IMR-90 (cell line): ENCODE measurements around the gene ELFN2.

Experiments
- CHD1 ChIP-seq: IDR thresholded peaks from 2 replicates; pipeline ENCODE4 v1.6.1; 2012; ENCODE audit warnings: low read depth, low read length, improper control_type of control experiment
- CTCF ChIP-seq: conservative IDR thresholded peaks from 2 replicates; pipeline ENCODE4 v1.5.1; 2012; ENCODE audit warnings: mild to moderate bottlenecking, low read depth, low read length, improper control_type of control experiment
- FOS ChIP-seq: fragments of 150-350 bp; IDR thresholded peaks from 2 replicates; pipeline ENCODE4 v1.6.1; 2016; ENCODE audit warnings: low read depth, low read length
- MAFK ChIP-seq: IDR thresholded peaks from 2 replicates; pipeline ENCODE4 v1.6.1; 2012; ENCODE audit warnings: low read depth, low read length, improper control_type of control experiment
- MAZ ChIP-seq: IDR thresholded peaks from 2 replicates; pipeline ENCODE4 v1.6.1; 2012; ENCODE audit warnings: low read depth, mild to moderate bottlenecking, low read length, improper control_type of control experiment, moderate library complexity, borderline replicate concordance
- MXI1 ChIP-seq: IDR thresholded peaks from 2 replicates; pipeline ENCODE4 v1.6.1; 2012; ENCODE audit warnings: low read depth, mild to moderate bottlenecking, low read length, moderate library complexity, borderline replicate concordance
- NFE2L2 ChIP-seq: fragments of 150-350 bp; IDR thresholded peaks from 2 replicates; pipeline ENCODE4 v1.6.1; 2016; ENCODE audit warnings: low read depth, mild to moderate bottlenecking, low read length
- POLR2A ChIP-seq: IDR thresholded peaks from 2 replicates; pipeline ENCODE4 v1.6.1; 2012; ENCODE audit warnings: mild to moderate bottlenecking, low read depth, low read length
- RAD21 ChIP-seq: IDR thresholded peaks from 2 replicates; pipeline ENCODE4 v1.6.1; 2012; ENCODE audit warnings: low read length, improper control_type of control experiment
- RCOR1 ChIP-seq: IDR thresholded peaks from 2 replicates; pipeline ENCODE4 v1.6.1; 2012; ENCODE audit warnings: mild to moderate bottlenecking, low read length, improper control_type of control experiment; ENCODE audit not compliant: insufficient replicate concordance
- RFX5 ChIP-seq: IDR thresholded peaks from 2 replicates; pipeline ENCODE4 v1.8.0; 2012; ENCODE audit warnings: low read depth, mild to moderate bottlenecking, low read length, moderate library complexity
- SMC3 ChIP-seq: fragments of 150-350 bp; IDR thresholded peaks from 2 replicates; pipeline ENCODE4 v1.6.1; 2016; ENCODE audit warnings: low read depth, mild to moderate bottlenecking, antibody characterized with exemption, low read length, moderate library complexity
- USF2 ChIP-seq: fragments of 150-350 bp; IDR thresholded peaks from 2 replicates; pipeline ENCODE4 v1.6.1; 2017; ENCODE audit warnings: mild to moderate bottlenecking, antibody characterized with exemption, low read length, low read depth

- TF ChIP-seq RCOR1 (no peak), POLR2A (no peak), CTCF (no peak), MXI1 (no peak), FOS (no peak), MAFK (no peak), MAZ (no peak), SMC3 (no peak), RAD21 (0 out of 2 replicates have a peak, but pooled peaks have one; percentile 6), CHD1 (no peak), RFX5 (no peak), NFE2L2 (no peak), USF2 (no peak)
These were observed 6.4 kb downstream of the ELFN2 start for GRCh38 chr22:37420686-37421467.
